Astrocyte (in vitro differentiated cells and primary cell): ENCODE results near the gene SSH2.

Source experiments
- EZH2 ChIP-seq: IDR thresholded peaks from 2 replicates; pipeline ENCODE4 v1.6.1; 2012; ENCODE audit warnings: mild to moderate bottlenecking, low read length, inconsistent platforms; ENCODE audit not compliant: insufficient read depth
- TF ChIP-seq, protein P1 (sequence below): IDR thresholded peaks from 2 replicates; pipeline ENCODE4 v1.5.1; 2011; ENCODE audit warnings: low read depth, mild to moderate bottlenecking, inconsistent platforms, low read length, moderate library complexity; ENCODE audit not compliant: insufficient read depth

DNA sequence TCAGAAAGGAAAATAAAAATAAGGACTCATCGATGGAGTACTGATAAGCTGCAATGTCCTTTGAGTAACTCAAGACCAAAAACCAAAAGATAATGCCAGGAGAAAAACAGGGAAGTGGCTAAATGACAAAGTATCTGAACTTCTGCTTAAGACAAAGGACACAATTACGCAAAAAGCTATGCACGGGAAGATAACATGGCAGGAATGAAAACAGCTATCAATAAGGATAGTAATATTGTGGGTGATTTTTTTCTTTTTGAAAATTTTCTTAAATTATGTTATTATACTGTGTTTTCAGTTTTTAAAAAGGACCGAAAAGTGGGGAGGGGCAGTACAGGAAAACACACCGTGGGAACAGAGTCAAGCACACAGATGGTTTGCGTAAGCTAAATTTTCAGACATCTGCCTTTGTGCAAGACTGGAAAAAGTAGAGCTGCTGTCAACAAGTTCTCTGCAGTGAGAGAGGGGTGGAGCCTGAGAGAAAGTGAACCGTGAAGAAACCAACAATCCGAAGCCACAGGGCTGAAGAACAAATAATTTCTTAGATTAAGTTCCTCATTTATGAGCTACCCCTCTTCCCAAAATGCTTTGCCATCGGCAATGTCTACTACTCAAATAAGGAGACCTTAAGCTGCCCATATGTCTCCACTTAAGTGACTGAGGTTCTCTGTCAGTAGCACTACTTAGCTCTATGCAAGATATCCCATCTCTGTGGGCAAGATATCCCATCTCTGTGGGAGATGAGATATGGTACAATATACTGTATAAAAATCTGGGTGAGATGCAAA, 207.4 kb downstream of the SSH2 start:
- TF ChIP-seq, protein P1, sequence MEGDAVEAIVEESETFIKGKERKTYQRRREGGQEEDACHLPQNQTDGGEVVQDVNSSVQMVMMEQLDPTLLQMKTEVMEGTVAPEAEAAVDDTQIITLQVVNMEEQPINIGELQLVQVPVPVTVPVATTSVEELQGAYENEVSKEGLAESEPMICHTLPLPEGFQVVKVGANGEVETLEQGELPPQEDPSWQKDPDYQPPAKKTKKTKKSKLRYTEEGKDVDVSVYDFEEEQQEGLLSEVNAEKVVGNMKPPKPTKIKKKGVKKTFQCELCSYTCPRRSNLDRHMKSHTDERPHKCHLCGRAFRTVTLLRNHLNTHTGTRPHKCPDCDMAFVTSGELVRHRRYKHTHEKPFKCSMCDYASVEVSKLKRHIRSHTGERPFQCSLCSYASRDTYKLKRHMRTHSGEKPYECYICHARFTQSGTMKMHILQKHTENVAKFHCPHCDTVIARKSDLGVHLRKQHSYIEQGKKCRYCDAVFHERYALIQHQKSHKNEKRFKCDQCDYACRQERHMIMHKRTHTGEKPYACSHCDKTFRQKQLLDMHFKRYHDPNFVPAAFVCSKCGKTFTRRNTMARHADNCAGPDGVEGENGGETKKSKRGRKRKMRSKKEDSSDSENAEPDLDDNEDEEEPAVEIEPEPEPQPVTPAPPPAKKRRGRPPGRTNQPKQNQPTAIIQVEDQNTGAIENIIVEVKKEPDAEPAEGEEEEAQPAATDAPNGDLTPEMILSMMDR: no peak
- TF ChIP-seq EZH2: no peak
